Stimulated activated CD4-positive, alpha-beta T cell treated with anti-CD3 and anti-CD28 coated beads, Interleukin-2, amount 100 ng/mL, for 48 hours (primary cell): ENCODE results near the gene ITGA11.

Experiments used
- DNase-seq, 2 donors: peaks; one replicate each; pipeline ENCODE4 v3.0.0-alpha.2; 2020

ITGA11 gene

DNA sequence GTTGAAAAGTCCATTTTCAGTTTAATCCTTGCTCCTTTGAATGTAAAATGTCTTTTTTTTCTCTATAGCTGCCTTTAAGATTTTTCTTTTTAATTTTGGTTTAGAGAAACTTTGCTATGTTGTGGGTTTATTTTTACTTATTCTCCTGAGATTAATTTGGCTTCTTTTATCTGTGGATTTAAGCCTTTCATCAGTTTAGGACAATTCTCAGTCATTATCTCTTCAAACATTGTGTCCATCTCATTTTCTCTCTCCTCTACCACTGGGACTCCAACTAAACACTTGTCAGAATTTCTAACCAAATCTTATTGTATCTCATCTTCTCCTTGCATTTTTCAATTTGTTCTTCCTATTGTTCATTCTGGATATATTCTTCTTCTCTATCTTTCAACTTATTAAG, 12.4 kb upstream of the ITGA11 start:
- DNase-seq: no peak

DNA sequence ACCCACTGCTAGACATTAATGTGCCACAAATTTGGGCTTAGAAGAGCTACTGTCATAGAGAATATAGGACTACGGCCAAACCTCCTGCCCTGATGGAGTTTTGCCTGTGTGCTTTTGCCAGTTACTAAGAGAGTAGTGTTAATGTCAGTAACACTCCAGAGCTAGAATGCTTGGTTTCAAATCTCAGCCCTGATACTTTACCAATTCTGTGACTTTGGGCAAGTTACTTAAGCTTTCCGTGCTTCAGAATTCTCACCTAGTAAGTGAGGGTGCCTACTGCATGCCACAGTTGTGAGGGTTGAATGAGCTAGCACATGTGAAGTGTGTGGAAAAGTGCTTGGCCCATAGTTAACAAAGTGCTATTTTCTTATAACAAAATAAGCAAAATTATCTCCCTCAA, 10.9 kb upstream of the ITGA11 start:
- DNase-seq: no peak

DNA sequence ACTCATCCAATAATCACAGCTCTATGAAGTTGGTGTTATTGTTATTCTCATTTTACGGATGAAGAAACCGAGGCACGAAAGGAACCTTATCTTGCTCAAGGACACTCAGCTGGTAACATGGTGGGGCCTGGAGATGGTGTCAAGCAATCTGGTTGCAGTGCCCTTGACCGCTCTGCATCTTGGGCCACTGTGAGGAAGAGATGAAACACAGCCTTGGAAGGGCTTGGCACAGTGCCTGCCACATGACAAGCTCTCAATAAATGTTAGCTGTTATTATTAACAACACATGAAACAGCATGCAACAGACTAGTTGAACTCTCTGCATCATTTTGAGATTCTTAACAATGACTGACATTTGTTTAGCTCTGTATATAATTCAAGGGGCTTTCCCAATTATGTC, 10.1 kb upstream of the ITGA11 start:
- DNase-seq: no peak

DNA sequence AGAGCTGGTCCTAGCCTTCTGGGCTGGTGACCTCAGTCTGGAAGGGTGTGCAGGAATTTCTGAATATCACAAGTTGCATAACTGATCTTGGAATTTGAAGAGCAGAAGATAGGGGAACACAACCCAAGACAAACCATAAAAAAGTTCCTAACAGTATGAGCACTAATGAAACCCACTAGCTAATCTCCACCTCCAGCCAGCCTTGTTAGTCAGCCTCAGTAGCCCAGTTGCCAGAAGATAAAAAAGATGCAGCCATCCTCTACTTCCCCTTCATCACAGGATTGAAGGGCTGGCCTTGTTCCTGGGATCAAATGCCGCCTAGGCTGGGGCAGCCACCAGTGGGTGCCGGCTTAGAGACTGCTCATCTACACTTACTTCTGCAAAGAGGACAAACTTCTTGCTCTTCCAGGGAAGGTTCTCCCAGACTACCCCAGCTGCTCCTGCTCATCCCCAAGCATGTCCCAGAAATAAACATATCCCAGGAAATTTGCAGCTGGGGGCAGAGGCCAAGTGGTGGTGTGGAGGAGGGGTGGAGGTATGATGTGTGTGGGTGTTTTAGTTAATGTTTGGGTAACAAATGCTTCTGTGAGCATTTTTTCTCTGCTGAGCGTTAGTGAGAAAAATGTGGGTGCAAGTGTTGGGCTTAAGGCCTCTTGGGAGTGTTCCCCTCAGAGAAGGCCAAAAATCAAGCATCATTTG, 9.2 kb upstream of the ITGA11 start:
- no peak for DNase-seq

DNA sequence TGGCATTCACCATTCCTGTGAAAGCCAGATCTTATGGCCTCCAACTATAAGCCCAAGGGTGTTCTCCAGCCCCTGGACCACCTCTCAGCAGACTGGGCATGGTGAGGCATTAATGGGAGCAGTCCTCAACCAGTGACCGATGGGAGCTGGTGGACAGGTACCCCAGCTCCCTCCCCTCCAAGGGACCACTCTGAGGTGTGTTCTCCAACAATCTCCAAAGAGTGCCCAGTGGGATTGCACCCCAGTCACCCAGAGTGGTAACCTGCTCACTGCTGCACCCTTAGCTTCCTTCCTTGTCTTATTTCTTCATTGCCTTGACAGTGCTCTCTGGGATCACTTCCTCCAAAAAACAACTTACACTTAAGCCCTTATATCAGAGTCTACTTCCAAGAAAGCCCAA, 8.2 kb upstream of the ITGA11 start:
- no peak for DNase-seq

DNA sequence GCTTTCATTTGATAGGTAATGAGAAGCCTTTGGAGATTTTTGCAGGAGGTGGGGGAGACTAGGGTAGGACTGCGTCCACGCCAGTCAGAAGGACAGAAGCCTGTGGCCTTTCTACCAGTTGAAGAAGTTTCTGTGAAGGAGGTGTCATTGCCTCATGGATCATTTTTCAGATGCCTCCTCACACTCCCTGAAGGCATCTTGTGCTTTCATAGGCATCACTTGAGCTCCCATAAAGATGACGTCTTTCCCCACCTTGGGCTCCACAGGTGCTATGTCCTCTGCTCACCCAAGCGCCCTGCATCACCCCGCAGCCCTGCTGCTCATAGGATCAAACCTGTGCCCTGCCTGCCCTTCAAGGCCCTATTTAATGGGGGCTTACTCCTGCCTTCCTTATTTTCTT, 7.5 kb upstream of the ITGA11 start:
- DNase-seq: no peak

DNA sequence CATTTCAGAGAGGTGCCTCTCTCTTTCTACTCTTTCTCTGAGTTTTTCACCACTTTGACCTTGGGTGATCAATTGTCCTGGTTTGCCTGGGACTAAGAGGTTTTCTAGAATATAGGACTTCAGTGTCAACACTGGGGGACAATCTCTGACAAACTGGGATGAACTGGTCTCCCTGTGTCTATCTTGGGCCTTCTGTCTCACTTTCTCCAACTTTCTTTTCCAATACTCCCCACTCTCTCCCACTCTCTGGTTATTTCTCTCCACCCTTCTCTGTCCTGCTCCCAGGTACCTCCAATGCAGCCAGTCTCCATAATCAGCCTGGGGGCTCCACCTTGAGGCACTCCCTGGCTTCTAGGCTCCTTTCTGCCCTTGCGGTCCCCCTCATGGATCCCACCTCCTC, 4.7 kb upstream of the ITGA11 start:
- DNase-seq: no peak

DNA sequence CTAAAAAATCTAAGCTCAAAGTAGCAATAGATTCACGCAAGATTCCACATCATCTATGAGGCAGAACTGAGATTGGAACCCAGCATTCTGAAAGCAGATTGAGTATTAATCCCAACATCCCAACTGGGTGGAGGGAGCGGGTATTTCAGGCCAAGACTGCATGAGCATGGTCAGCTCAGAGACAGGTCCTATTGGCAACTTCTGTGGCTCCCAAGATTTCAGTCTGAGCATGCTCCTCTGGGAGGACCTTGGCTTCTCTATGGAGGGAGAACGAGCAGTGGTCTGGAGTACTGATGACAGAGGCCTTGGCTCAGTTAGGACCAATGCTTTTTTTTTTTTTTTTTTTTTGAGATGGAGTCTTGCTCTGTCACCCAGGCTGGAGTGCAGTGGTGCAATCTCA, 4.0 kb upstream of the ITGA11 start:
- no peak for DNase-seq

DNA sequence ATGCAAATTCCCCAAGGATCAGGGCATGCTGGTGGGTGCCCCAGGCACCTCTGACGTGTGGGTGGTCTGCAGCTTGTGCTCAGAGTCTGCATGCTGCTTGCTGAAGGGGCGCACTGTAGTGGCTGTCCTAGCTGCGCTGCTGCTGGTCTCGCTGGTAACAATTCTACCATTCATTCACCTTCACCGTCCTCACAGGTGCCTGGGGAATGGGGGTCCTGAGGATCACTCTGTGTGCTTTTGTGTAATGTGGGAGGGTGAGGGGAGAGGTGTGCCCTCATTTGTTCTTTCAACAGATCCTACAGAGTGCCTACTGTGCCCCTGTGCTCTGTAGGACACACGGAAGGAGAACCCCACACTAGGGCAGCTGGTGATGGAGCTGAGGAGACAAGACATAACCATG, 2.1 kb upstream of the ITGA11 start:
- DNase-seq: no peak

DNA sequence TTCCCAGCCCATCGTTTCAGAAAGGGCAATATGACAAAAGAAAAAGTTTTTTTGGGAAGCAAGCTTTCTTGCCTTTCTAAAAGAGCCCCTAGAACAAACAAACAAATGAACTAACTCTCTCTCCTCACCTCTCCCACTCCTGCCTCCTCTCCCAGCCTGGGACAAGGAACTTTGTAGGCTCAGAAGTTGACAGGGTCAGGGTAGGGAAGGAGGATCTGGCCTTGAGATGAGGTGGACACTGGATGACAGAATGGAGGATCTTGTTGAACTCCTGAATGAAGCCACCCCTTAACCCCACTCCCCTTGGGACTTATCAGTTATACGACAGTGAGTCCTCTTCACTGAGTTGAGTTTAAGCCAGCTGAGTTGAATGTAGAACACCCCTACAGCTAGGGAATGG, 1.6 kb upstream of the ITGA11 start:
- no peak for DNase-seq

DNA sequence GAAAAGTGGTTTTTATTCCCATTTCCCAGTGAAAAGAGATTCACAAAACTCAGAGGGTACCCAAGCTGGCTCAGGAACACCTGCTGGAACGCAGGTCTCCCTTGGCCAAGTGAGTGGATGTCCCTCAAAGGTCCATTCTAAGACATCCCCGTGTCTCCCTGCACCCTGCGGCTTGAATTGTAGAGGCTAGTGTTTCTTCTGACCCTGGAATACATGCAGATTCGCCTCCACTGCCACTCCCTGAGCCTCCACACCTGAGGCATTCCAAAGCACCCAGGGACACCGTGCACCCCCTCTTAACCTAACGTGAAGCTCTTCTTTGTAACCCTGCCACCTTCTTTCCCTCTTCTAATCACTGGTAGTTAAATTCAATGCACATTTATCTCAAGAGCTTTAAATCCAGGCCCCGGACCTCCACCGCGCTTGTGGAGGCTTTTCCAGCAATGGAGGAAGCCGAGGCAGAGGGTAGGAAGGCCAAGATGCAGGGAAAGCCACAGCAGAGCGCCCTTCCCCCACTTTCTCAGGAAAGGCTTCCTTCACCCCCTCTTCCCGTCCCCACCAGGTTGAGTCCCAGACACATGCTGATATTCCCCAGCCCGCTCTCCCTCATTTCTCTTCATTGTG, 590 bp upstream of the ITGA11 start:
- no peak for DNase-seq

DNA sequence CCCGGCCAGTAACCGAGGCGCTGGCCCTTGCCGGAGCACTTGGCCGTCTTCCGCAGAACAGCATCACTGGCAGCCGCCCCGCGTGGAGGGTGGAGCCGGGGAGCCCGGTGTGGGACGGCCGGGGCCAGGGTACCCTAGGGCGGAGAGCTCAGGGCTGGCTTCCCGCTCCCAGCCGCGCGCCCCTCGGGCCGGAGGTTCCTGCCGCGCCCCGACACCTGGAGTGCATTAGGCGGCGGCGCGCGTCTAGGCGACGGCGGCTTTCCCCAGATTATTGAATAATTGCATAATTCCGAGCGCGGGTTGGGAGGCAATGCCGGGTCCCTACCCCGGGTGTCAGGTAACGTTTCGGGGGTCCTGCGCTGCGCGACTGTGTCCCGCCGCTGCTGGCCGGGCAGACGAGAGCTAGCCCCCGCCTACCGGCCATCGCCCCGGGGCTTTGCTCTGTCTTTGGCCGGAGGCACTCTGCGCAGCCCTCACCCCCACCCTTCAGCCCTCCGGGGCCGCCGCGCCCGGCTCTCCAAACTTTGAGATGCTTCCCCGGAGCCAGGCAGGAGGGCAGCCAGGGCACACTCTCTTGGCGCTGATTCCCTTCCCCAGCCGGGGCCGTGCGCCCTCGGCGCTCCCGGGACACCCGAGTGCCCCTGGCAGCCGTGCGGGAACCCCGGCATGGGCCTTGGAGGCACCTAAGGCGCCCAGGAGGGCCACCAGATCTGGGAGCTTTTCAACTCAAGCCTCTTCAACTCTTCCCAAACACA, 749 bp downstream of the ITGA11 start:
- DNase-seq: no peak

DNA sequence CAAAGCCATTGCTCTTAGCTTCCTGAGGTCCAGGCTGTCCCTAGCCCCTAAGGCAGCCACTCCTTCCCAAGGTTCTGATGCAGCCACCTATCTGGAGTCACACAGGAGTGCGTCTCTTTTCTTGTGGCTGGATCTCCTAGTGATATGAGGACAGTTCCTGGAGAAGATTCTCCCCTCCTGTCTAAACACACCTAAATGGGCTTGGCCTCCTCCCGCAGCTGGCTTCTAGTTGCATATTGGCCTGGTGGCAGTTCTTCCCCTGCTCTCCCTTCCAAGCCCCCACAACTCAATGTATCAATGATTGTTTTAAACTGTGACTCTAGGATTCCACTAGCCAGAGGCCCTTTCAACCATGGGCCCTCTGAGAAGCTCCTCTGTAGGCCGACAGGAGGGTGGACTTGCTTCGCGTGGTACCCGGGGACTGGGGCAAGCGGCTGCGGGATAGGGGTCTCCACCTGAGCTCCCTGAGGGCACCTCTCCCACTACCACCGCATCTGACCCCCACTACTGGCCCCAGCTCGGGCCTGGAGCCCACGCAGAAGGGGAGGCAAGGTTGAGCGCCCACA, 1.4 kb downstream of the ITGA11 start:
- DNase-seq: no peak

DNA sequence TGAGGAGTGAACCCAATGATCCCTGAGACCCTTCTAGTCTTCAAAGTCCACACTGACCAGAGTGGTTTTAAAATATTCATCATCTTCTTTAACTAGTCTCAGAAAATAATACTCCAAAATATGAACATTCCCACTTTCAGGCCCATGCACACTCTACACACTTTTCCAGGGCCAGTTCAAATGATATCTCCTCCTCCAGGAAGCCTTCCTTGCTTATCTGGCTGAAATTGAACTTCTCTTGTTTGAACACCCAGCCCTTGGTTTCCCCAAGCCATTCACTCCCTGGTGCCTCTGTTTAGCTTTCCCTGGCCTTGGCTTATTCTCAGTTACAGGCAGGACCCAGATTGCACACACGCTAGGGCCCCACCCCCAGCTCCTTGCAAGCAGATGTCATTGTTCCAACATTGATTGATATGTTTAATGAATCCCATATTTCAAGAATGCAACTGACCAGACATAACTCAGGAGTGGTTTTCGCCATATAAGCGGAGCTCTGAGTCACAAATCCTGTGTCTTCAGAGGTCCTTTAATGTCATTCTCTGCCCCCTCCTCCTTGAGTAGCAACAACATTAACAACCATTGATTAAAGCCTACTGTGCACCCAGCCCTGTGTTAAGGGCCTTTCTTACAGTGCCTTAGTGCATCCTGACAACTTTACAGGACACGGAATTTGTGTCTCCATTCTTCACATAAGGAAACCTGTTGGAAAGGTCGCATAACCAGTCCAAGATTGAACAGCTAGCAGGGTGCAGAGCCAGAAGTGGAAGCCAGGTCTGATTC, 2.1 kb downstream of the ITGA11 start:
- DNase-seq: no peak

DNA sequence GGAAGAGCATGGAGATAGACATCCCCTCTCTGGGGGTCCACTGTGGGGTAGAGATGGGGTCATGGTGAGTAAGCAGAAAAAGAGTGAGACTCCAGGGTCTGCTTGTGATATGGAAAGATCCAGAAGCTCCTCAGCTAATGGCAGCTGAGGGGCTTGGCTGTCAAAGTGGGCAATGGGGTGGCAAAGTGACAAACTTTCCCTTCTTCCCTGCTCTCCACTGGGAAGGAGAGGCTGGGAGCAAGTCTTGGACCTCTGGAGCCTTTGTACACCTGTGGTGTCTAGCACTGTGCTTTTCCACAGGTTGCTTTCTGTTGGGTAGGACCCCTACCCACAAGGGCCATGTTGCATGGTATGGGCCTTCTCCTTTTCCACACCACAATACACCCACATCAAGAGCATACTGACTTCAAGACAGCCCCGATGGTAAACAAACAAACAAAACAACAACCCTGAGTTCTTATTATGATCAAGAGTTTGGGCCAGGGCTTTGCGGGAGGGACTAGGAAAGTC, 3.5 kb downstream of the ITGA11 start:
- no peak for DNase-seq

DNA sequence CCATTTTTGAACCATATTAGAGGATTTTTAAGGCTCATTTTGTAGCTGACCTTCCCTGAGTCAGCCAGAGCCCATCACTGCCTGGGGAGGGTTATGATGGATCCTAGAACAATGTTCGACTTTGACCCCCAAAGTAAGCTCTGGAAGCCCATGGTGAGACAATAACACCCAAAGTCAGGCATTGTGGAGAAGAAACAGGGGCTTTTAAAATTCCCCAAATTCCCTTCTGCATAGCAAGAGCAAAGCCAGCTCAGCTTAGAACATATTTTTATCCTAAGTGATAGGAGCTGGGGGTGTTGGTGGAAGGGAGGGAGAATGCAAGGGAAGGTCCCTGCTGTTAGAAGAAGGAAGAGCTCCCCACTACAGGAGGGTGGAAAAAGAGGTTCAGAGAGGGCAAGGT, 4.0 kb downstream of the ITGA11 start:
- no peak for DNase-seq

DNA sequence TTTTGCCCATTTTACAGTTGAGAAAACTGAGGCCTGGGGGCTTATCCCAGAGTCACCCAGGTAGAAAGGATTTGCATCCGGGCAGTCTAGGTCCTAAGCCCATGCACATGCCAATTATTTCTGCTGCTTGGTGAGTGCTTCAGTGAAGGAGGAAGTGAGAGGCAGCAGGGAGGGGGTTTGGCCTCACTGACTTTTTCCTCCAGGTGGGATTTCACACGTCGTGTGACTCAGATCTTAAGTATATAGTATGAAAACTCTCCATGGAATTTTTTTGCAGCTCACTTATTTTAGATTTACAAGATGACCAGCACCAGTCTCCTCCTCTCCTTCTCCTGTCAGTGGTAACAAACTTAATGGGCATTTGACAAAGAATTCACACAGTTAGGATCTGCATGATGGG, 4.6 kb downstream of the ITGA11 start:
- no peak for DNase-seq

DNA sequence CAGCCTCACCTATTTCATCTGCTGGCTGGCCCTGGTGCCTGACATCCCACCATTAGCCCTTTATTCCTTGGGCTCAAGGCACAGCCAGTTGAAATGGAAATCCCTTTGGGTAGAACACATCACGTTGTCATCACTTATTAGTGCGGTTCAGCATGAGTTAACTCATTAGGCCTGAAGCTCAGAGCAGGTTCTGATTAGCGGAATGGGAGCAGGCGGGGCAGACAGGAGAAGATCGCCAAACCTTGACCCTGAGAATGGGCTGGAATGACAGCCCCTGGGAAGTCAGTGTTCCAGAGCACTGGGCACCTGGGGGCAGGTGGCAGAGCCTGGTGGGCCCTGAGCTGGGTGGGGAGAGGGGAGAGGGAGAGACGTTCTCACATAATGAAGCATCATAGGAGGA, 5.8 kb downstream of the ITGA11 start:
- DNase-seq: no peak

DNA sequence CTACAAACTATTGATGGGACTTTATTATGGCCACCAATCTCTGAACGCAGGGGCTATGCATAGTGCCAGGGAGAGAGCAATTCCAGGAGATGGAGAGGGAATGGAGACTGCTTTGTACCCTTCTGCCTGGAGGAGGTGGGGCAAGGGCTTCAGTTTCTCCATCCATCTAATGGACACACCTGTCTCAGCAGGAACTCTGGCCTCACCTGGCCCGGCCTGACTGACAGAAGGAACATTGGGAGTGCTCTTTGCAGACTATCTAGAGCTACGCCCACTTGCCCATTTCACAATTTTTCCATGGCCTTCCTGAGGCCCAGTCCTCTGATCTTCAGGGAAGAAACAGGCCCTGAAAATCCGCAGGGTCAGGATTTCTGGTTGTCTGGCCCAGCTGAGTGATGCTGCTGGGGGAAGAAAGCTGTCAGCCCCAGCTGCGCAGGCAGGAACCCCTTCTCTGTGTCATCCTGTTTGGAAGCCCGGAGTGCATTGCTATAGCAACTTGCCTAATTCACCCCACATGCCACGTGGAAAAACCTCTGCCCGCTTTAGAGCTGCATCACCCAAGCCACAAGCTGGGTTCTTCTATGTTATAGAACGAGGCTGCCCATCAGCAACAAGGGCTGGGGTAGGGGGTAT, 6.4 kb downstream of the ITGA11 start:
- no peak for DNase-seq

DNA sequence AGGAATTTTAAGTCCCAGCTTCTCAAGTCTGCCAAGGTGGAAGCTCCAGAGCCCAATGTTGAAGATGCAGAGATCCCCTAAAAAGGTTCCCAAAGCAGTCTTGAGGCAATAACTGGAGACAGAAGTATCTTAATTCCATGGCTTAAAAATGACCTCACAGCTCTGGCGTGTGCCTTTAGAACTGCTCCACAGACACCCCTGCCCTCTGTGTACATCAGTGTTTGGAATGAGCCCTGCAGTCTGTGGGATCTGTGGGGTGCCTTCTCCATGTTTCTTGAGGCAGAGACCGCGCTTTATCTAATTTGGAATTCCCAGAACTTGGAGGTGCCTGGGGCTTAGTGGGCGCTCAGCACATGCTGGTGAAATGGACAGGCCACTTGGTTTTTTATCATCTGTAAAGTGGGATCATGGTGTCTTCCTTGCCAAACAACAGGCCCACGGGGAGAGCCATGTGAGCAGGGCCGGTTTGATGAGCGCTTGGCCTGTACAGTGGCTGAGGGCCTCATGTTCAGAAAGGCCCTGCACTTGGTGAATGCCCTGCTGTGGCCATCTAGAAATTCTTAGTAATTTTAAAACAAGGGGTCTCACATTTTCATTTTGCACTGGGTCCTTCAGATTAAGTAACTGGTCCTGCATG, 7.1 kb downstream of the ITGA11 start:
- DNase-seq: no peak

DNA sequence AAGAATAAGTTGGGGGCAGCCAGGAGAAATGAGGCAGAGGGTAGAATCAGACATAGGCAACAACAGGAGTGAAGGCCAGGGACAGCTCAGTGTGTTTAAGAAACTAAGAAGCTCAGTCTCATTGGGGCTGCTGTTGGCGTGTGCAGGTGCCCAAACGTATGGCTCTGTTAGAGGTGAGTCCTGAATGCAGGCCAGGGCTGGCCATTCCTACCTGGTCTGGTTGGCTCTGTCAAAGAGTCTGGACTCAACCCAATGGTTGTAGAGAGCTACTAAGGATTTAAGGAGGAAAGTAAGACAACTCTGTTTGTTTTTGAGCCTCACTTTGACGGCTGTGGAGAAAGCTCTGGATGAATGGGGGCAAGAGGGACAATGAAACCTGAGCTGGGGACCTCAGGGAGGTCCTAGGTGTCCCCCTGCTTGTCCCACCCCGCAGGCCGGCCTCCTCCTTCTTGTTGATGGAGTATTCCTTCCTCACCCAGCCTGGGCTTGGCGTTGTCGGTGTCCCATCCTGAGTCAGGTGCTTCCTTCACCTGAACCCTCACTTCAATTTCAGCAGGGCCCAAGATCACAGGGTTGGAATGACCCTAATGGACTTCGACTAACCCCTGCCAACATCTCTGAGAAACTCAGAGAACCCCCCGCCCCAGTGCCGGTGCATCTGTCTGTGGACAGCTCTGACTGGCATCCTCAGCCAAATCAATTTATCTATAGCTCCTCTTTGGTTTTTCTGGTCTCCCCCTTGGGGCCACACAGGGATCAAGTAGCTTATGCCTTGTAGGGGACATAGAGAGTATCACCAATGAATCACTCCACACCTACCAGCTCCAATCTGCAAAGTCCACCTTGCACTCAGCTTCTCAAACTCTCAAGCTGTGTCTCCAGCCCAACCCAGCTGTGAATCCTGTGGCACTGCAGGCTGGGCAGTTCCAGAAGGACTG, 8.3 kb downstream of the ITGA11 start:
- DNase-seq: no peak
